HepG2 (cell line): Measurements from ENCODE around the gene SPRED2. TPM values are rescaled to one million over a fixed set of nuclear protein-coding genes. Genes with fewer than 3 reads are reported as not detected.

Source experiments
- ATF3 ChIP-seq: sonication (generic); formaldehyde crosslinking; IDR thresholded peaks from 2 replicates; pipeline ENCODE4 v1.4.0; 2020; ENCODE audit warnings: missing genetic modification reagents
- ETV6 ChIP-seq: sonication (generic); formaldehyde crosslinking; conservative IDR thresholded peaks from 2 replicates; pipeline ENCODE4 v1.4.0; 2020; ENCODE audit warnings: missing genetic modification reagents
- HNF4G ChIP-seq, 2 experiments: sonication (generic) in 1 of 2; formaldehyde crosslinking in 1 of 2; IDR thresholded peaks; 2 replicates each; pipeline versions ENCODE4 v1.4.0 to v1.6.1; 2011 to 2020; ENCODE audit warnings: borderline replicate concordance in 2 of 2, low read depth in 2 of 2, mild to moderate bottlenecking in 2 of 2, low read length in 1 of 2, missing genetic modification reagents in 1 of 2, moderate library complexity in 1 of 2
- IKZF5 ChIP-seq: IDR thresholded peaks from 2 replicates; pipeline ENCODE4 v1.6.1; 2018; ENCODE audit warnings: missing genetic modification reagents, mild to moderate bottlenecking, missing compliant biosample characterization
- MXD3 ChIP-seq: IDR thresholded peaks from 2 replicates; pipeline ENCODE4 v1.6.1; 2016; ENCODE audit warnings: mild to moderate bottlenecking, missing biosample characterization, missing genetic modification reagents
- NFAT5 ChIP-seq: sonication (generic); formaldehyde crosslinking; IDR thresholded peaks from 2 replicates; pipeline ENCODE4 v1.4.0; 2020; ENCODE audit warnings: missing genetic modification reagents
- PCBP1 ChIP-seq: fragments of 200-400 bp; formaldehyde crosslinking; IDR thresholded peaks from 2 replicates; pipeline ENCODE4 v1.6.1; 2017; ENCODE audit warnings: mild to moderate bottlenecking, low read depth, low read length, borderline replicate concordance
- POGK ChIP-seq: sonication (generic); formaldehyde crosslinking; conservative IDR thresholded peaks from 2 replicates; pipeline ENCODE4 v1.8.0; 2022; ENCODE audit warnings: mild to moderate bottlenecking, moderate library complexity, missing genetic modification reagents
- SPEN ChIP-seq: sonication (generic); formaldehyde crosslinking; IDR thresholded peaks from 2 replicates; pipeline ENCODE4 v1.5.1; 2020; ENCODE audit warnings: low read depth, mild to moderate bottlenecking, missing genetic modification reagents
- TCF7L2 ChIP-seq: IDR thresholded peaks from 2 replicates; pipeline ENCODE4 v1.6.1; 2011; ENCODE audit warnings: mild to moderate bottlenecking, low read depth, low read length, moderate library complexity
- TEF ChIP-seq: sonication (generic); formaldehyde crosslinking; IDR thresholded peaks from 2 replicates; pipeline ENCODE4 v1.5.0; 2020; ENCODE audit warnings: missing genetic modification reagents
- ZBTB42 ChIP-seq: sonication (generic); formaldehyde crosslinking; IDR thresholded peaks from 2 replicates; pipeline ENCODE4 v1.5.0; 2020; ENCODE audit warnings: mild to moderate bottlenecking, missing genetic modification reagents
- ZFP36L1 ChIP-seq: sonication (generic); formaldehyde crosslinking; IDR thresholded peaks from 2 replicates; pipeline ENCODE4 v1.8.0; 2022; ENCODE audit warnings: mild to moderate bottlenecking, missing genetic modification reagents, moderate library complexity
- ZNF292 ChIP-seq: sonication (generic); formaldehyde crosslinking; IDR thresholded peaks from 2 replicates; pipeline ENCODE4 v1.8.1; 2022; ENCODE audit warnings: mild to moderate bottlenecking, low read depth, missing genetic modification reagents, borderline replicate concordance
- ZNF382 ChIP-seq: sonication (generic); formaldehyde crosslinking; IDR thresholded peaks from 2 replicates; pipeline ENCODE4 v1.5.0; 2020; ENCODE audit warnings: missing genetic modification reagents, mild to moderate bottlenecking, borderline replicate concordance
- ZNF563 ChIP-seq: sonication (generic); formaldehyde crosslinking; IDR thresholded peaks from 2 replicates; pipeline ENCODE4 v1.8.0; 2022; ENCODE audit warnings: mild to moderate bottlenecking, moderate library complexity, missing genetic modification reagents
- ZNF740 ChIP-seq: sonication (generic); formaldehyde crosslinking; IDR thresholded peaks from 2 replicates; pipeline ENCODE4 v1.4.0; 2020; ENCODE audit warnings: missing genetic modification reagents
- ZNF761 ChIP-seq: sonication (generic); formaldehyde crosslinking; conservative IDR thresholded peaks from 2 replicates; pipeline ENCODE4 v1.4.0; 2020; ENCODE audit warnings: mild to moderate bottlenecking, missing genetic modification reagents
- polyA plus RNA-seq, 8 experiments: library from polyadenylated mRNA; depleted of rRNA in 3 of 8; stranded (reverse) in 7 of 8; unstranded in 1 of 8; fragments of >200 nt; fragmentation: Illumina TruSeq in 4 of 8; extraction: Trizol in 4 of 8; gene quantifications; 2 replicates each; pipeline versions ENCODE4 v1.2.1 to v1.2.3, GENCODE V29; 2011 to 2016; ENCODE audit warnings: low read depth in 4 of 8, missing spikeins in 1 of 8, mixed read lengths in 1 of 8; ENCODE audit not compliant: insufficient read depth in 1 of 8
- total RNA-seq, 5 experiments: library from RNA; depleted of rRNA; stranded (reverse); fragments of >200 nt; fragmentation: Illumina TruSeq; extraction: Trizol; gene quantifications; 2 replicates each; pipeline ENCODE4 v1.2.3, GENCODE V29; 2016; ENCODE audit warnings: low read depth in 1 of 5

Gene SPRED2
- total and polyA plus RNA-seq, 2 of the 13 experiments (the other 11 are each of a cell fraction or from before 2014, with no cell fraction given): 13.0 to 37.0 TPM

- no peak for TF ChIP-seq HNF4G (IDR thresholded peaks at IDR 0.05; ENCODE audit: borderline replicate concordance, low read depth, low read length)
- no peak for TF ChIP-seq HNF4G (CRISPR knock-in tag; IDR thresholded peaks at IDR 0.05; ENCODE audit: borderline replicate concordance, low read depth)
- TF ChIP-seq ETV6: no peak
- no peak for TF ChIP-seq IKZF5 (CRISPR knock-in tag)
- TF ChIP-seq ZBTB42: no peak; the same call in 1 of the 2 replicates
- TF ChIP-seq ZNF292: no peak
- TF ChIP-seq TCF7L2: no peak
- TF ChIP-seq POGK (CRISPR knock-in tag): peak; percentile 51; the same call in 1 of the 2 replicates
- TF ChIP-seq ZNF761 (CRISPR knock-in tag): no peak
- no peak for TF ChIP-seq ZNF382 (CRISPR knock-in tag)
- no peak for TF ChIP-seq ATF3 (CRISPR knock-in tag)
- TF ChIP-seq PCBP1: no peak
- TF ChIP-seq ZFP36L1 (CRISPR knock-in tag): 0 out of 2 replicates have a peak, but pooled peaks have one; percentile 43
- 0 out of 2 replicates have a peak, but pooled peaks have one; percentile 6 for TF ChIP-seq SPEN (CRISPR knock-in tag)
- no peak for TF ChIP-seq NFAT5 (CRISPR knock-in tag)
- no peak for TF ChIP-seq ZNF740 (CRISPR knock-in tag)
- no peak for TF ChIP-seq ZNF563 (CRISPR knock-in tag)
- no peak for TF ChIP-seq TEF (CRISPR knock-in tag)
- TF ChIP-seq MXD3: no peak
Observed at GRCh38 chr2:65437392-65438135, 5.2 kb upstream of the SPRED2 start (continued).
